ENCODE data around the gene CRYGC. TPM values are rescaled to one million over a fixed set of nuclear protein-coding genes. Genes with fewer than 3 reads are reported as not detected.

Gene CRYGC
- total RNA-seq, 3 donors from 2014 or later, result not detected

- Histone ChIP-seq H3K4me3 (no peak overlapping the region), H3K27me3 (no peaks in the 10 kb centered on the region), H3K27ac (no peak overlapping the region), H3K36me3 (no peaks in the 10 kb centered on the region), H3K9me3 (no peaks in the 10 kb centered on the region), H3K4me1 (no peaks in the 10 kb centered on the region)
- TF ChIP-seq POLR2A (IDR thresholded peaks at IDR 0.05), result no peak
- TF ChIP-seq CTCF (IDR thresholded peaks at IDR 0.05), result no peak
- no peak for TF ChIP-seq POLR2AphosphoS5 (IDR thresholded peaks at IDR 0.05)
- intact Hi-C loops (cut with DNase I; ENCODE audit: low total_unique reads), result no loop called here
- DNase-seq (ENCODE audit: low spot score in 2 of 2), result no peak
Observed at GRCh38 chr2:208136716-208137094, 7.1 kb upstream of the CRYGC start.

- H3K27ac ChIP-seq, result no peak overlapping the region
- no peaks in the 10 kb centered on the region for H3K27me3 ChIP-seq
- intact Hi-C loops (cut with DNase I; ENCODE audit: low total_unique reads), result no loop called here
- no peak overlapping the region for H3K4me3 ChIP-seq
- no peaks in the 10 kb centered on the region for H3K36me3 ChIP-seq
- TF ChIP-seq CTCF (IDR thresholded peaks at IDR 0.05) (no peak), POLR2A (IDR thresholded peaks at IDR 0.05) (no peak), POLR2AphosphoS5 (IDR thresholded peaks at IDR 0.05) (no peak)
- H3K9me3 ChIP-seq, result no peaks in the 10 kb centered on the region
- DNase-seq (ENCODE audit: low spot score in 2 of 2), result no peak
- no peaks in the 10 kb centered on the region for H3K4me1 ChIP-seq
Observed at GRCh38 chr2:208135794-208136715, 6.4 kb upstream of the CRYGC start.

GRCh38 chr2:208134928-208135586, 5.4 kb upstream of the CRYGC start:
- no peaks in the 10 kb centered on the region for H3K4me1 ChIP-seq
- no peak overlapping the region for H3K4me3 ChIP-seq
- TF ChIP-seq POLR2A (IDR thresholded peaks at IDR 0.05) (no peak), POLR2AphosphoS5 (IDR thresholded peaks at IDR 0.05) (no peak), CTCF (IDR thresholded peaks at IDR 0.05) (no peak)
- DNase-seq (ENCODE audit: low spot score in 2 of 2), result no peak
- intact Hi-C loops (cut with DNase I; ENCODE audit: low total_unique reads), result no loop called here
- no peaks in the 10 kb centered on the region for H3K36me3 ChIP-seq
- H3K27ac ChIP-seq, result no peak overlapping the region
- no peaks in the 10 kb centered on the region for H3K27me3 ChIP-seq
- H3K9me3 ChIP-seq, result no peaks in the 10 kb centered on the region

- TF ChIP-seq CTCF (IDR thresholded peaks at IDR 0.05) (no peak), POLR2A (IDR thresholded peaks at IDR 0.05) (no peak), POLR2AphosphoS5 (IDR thresholded peaks at IDR 0.05) (no peak)
- Histone ChIP-seq H3K36me3 (no peaks in the 10 kb centered on the region), H3K27ac (no peak overlapping the region), H3K4me1 (no peaks in the 10 kb centered on the region), H3K9me3 (no peaks in the 10 kb centered on the region), H3K4me3 (no peak overlapping the region), H3K27me3 (no peaks in the 10 kb centered on the region)
- intact Hi-C loops (cut with DNase I; ENCODE audit: low total_unique reads), result no loop called here
- DNase-seq (ENCODE audit: low spot score in 2 of 2), result no peak
Observed at GRCh38 chr2:208130712-208131110, 1.1 kb upstream of the CRYGC start.

GRCh38 chr2:208128136-208128535, 1.5 kb downstream of the CRYGC start:
- H3K27me3 ChIP-seq, result no peaks in the 10 kb centered on the region
- DNase-seq (ENCODE audit: low spot score in 2 of 2), result no peak
- intact Hi-C loops (cut with DNase I; ENCODE audit: low total_unique reads), result no loop called here

More at GRCh38 chr2:208128136-208128535, 1.5 kb downstream of the CRYGC start:
- TF ChIP-seq POLR2AphosphoS5 (IDR thresholded peaks at IDR 0.05) (no peak), CTCF (IDR thresholded peaks at IDR 0.05) (no peak), POLR2A (IDR thresholded peaks at IDR 0.05) (no peak)
- Histone ChIP-seq H3K4me1 (no peaks in the 10 kb centered on the region), H3K9me3 (no peaks in the 10 kb centered on the region), H3K4me3 (no peak overlapping the region), H3K27ac (no peak overlapping the region), H3K36me3 (no peaks in the 10 kb centered on the region)

All from breast epithelium (tissue), 4 donors.